ENCODE results near the gene ACTL7A.
A peak's percentile ranks its signal among the peaks of the same experiment; 100 is the strongest.
"Not testable (repeated sequence)": the region's sequence is repeated elsewhere in the genome, so short reads cannot be mapped to it uniquely, and the experiment has no call there.

Gene ACTL7A

DNA sequence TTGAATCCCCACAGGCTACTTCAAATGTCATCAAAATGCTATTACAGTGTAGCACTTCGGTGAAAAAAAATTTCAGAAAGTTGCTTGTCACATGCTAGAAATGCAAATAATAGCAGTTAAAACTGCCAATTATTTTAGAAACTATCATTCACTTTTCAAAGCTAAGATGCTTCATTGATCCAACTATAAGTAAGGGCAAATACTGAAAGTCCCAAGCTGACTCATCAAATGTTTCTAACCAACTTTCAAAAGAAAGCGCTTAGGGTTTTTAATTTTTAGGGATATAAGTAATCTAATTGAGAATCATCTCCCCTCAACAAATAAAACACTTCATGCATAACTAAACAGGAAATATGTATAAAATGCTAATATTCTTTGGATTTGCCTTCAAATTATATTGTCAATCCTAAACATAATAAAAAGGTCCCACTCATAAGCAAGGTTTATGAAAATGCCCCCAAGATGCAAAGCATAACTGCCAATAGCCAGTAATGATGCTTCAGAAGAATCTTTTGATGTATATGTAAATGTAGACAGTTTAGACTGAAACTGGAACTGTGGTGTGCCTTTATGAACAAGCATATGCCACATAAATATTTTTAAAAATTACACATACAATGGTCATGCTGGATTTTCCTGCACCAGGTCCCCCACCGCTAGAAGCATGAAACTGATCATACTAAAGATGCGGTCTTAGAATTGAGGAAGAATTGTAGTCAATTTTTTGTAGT lies 12.2 kb downstream of the ACTL7A start:
- DNase-seq (ENCODE audit: low read depth, low spot score) = no peak
- no peak overlapping the region for H3K27ac ChIP-seq

DNA sequence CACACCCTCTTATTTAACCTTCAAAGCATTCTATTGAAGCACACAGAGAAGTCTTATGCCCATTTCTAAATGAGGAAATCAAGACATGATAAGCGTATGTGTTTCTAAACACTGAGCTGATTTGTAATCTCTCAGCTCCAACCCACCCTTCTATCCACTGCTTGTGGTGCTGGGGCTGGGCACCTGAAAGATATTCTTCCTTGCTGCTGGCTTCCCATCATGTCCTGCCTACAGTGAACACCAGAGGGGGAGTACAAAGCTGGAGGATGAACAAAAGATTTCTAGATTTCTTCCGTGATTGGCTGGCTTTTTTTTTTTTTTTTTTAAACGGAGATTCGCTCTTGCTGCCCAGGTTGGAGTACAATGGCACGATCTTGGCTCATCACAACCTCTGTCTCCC lies 14.4 kb downstream of the ACTL7A start:
- no peak overlapping the region for H3K27ac ChIP-seq
- DNase-seq (ENCODE audit: low read depth, low spot score) = no peak

DNA sequence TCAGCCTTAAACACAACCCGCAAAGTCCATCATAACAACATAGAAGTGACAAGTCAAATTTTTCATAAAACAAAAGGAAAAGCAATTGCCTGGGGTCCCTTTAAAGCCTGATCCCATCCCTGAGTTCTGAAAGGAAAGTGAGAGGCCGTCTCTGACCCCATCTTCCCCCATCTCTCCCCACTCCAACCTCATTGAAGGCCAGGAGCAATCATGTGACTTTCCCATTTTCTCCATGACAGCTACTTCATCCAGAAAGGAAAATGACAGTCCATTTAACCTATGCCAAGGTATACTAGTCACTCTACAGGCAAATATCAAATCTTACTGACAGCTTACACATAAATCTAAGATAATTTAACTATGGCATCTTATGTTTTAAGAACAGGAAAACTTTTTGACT lies 15.5 kb downstream of the ACTL7A start:
- H3K27ac ChIP-seq = no peak overlapping the region
- no peak for DNase-seq (ENCODE audit: low read depth, low spot score)

DNA sequence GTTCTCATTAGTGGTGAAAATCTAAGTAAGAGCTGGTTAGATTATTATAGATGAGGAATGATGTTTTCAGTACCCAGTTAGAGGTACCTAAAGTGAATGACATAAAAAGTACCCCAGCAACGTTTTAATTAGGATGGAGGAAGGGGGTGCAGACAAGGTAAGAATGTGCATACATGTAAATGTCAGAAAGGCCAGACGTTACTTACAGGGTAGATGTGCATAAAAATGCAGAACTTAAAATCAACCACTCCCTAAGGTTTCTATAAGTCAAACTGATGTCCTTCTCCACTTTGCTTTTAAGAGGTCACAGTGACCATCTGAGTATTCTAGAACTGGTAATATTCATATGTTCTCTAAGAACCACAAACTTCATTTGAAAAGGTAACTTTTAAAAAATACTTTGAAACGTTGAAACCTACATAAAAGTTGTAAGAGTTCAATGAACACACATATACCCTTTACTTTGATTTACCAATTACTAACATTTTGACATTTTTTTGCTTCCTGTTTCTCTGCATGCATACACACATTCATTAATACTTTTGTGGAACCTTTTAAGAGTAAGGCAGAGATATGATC lies 18.8 kb downstream of the ACTL7A start:
- H3K27ac ChIP-seq = no peak overlapping the region
- no peak for DNase-seq (ENCODE audit: low read depth, low spot score)

DNA sequence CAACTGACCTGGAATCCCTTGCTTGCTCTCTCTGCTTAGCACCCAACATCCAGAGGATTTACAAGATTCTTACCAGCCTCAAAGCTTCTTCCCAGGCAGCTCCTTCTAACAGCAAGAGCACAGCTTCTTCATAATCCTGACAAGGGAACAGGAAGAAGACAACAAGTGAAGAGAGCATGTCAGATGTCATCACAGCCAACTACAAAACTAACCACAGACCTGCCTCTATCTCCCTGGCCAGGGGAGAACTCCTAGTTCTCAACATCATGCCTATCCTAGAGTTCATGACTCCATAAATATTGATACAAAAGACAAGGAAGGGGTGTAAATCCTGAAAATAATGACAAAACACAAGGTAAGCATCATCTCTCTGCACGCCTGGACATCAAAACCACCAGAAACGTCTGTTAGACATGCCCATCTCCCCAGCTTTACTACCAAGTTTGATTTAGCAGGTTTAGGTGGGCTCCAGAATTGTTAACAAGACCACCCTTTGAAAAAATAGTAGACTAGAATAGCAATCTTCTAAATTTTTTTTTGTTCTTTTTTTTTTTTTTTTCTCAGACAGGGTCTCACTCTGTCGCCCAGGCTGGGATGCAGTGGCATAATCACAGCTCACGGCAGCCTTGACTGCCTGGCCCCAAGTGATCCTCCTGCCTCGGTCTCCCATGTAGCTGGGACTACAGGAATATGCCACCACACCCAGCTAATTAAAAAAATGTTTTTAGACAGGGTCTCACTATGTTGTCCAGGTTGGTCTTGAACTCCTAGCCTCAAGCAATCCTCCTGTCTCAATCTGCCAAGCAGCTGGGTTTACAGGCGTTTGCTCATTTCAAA lies 20.2 kb downstream of the ACTL7A start:
- no peak overlapping the region for H3K27ac ChIP-seq
- no peak for DNase-seq (ENCODE audit: low read depth, low spot score)

DNA sequence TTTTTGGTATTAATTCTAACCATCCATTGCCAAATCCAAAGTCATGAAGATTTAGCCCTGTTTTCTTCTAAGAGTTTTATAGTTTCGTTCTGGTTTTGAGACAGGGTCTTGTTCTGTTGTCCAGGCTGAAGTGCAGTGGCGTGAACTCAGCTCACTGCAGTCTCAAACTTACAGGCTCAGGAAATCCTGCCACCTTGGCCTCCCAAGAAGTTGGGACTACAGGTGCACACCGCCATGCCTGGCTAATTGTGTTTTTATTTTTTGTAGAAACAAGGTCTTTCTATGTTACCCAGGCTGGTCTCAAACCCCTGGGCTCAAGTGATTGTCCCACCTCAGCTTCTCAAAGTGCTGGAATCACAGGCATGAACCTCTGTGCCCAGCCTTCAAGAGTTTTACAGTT lies 21.0 kb downstream of the ACTL7A start:
- DNase-seq (ENCODE audit: low read depth, low spot score) = no peak
- H3K27ac ChIP-seq = no peak overlapping the region

DNA sequence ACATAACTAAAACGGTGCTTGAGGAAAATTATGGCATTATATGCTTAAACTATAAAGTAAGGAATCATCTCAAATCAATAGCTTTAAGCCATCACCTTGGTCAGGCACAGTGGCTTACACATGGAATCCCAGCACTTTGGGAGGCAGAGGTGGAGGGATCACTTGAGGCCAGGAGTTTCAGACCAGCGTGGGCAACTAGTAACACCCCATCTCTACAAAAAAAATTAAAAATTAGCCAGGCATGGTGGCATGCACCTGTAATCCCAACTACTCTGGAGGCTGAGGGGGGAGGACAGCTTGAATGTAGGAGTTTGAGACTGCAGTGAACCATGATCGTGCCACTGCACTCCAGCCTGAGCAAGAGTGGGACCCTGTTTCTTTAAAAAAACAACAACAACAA lies 22.6 kb downstream of the ACTL7A start:
- H3K27ac ChIP-seq = no peak overlapping the region
- no peak for DNase-seq (ENCODE audit: low read depth, low spot score)

DNA sequence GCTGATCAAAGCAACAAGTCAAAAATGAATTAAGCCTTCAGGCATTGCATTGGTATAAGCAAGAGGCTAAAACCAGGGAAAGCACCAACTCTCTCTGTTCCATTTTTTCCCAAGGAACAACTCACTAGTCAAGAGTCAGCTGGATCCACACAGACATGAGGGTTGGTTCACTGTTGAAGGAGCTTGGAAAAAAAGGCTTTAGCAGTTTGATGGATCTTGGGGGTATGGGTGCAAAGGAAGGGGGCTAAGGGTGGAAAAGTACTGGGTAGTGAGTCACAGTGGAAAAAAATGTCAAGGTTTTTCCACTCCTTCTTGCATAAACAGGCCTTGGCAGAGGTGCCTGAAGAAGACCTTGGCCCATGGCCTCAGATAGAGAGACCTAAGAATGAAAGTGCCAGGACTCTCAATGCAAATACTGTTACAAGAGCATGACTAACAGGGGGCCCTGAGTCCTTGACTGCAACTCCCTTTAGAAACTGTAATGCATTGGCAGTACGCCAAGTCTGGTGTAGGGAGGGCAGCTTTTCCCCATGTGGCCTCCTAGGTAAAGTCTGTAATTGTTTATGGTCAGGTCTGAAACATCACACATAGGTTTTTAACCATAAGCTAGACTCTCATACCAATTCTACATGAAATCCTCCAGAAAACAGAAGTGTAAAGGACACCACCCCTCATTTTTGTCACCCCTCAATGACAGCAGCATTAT lies 23.7 kb downstream of the ACTL7A start:
- H3K27ac ChIP-seq = peak overlapping the region; percentile 9
- peak; percentile 53 for DNase-seq (ENCODE audit: low read depth, low spot score)

DNA sequence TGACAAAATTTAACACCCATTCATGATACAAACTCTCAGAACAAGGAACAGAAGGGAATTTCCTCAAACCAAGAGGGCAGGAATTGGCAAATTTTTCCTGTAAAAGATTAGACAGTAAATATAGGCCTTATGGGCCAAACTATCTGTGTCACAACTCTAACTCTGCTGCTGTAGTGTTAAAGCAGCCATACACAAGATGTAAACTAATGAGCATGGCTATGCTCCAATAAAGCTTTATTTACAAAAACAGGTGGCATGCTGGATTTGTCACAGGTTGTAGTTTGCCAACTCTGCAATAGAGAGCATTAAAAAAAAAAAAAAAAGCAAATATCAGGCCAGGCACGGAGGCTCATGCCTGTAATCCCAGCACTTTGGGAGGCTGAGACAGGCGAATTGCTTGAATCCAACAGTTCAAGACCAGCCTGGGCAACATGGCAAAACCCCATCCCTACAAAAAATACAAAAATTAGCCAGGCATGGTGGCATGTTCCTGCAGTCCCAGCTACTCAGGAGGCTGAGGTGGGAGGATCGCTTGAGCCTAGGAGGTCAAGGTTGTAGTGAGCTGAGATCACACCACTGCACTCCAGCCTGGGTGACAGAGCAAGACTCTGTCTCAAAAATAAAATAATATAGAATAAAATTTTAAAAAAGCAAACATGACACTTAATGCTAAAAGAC lies 24.7 kb downstream of the ACTL7A start:
- H3K27ac ChIP-seq = peak overlapping the region; percentile 9
- not testable (repeated sequence) for DNase-seq (ENCODE audit: low read depth, low spot score)

DNA sequence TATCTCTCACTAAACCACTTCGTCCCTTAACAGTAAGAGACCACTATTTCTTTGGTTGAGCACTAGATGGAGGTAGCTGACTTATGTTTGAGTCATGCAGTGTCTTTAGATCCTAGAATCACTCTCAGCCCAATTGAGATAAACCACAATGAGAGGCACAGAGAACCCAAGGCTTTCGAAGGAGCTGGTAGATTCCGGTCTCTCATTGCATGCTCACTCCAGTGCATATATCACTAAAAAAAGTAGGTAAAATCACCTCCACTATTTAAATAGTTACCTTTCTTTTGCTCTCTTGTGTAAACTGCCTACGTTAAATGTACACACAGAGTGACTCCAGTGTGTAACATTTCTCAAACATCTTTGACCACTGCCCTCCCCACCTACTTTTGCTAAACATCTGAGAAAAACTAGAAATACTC lies 27.6 kb downstream of the ACTL7A start:
- DNase-seq (ENCODE audit: low read depth, low spot score) = no peak
- H3K27ac ChIP-seq = no peak overlapping the region

DNA sequence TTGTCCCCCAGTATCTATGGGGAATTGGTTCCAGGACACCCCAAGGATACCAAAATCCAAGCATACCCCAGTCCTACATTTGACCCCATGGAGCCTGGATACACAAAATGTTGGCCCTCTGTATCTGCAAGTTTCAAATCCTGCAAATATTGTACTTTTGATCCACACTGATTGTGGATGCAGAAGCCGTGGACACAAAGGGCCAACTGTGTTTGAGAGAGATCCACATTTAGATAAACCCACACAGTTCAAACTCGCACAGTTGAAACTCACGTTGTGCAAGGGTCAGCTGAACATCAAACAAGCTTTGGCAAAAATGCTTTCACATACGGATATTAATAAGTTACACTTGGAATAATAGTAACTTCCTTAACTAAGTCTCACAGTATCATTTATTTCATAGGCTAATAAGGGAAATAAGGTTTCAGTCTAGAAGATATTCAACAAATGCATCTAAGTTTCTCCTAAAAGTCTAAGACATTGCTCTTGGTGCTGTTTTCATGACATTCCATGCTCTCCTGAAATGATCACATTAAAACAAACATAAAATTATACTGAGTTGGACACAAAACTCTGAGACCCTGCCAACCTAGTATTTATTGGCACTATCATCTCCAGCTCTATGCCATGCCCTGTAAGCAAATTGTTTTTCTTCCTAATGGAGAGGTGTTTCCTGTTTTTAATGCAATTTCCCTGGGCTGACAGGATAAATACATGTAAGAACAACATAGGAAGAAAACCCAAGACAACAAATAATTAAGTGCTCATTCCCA lies 32.3 kb downstream of the ACTL7A start:
- DNase-seq (ENCODE audit: low read depth, low spot score) = no peak
- H3K27ac ChIP-seq = no peak overlapping the region

DNA sequence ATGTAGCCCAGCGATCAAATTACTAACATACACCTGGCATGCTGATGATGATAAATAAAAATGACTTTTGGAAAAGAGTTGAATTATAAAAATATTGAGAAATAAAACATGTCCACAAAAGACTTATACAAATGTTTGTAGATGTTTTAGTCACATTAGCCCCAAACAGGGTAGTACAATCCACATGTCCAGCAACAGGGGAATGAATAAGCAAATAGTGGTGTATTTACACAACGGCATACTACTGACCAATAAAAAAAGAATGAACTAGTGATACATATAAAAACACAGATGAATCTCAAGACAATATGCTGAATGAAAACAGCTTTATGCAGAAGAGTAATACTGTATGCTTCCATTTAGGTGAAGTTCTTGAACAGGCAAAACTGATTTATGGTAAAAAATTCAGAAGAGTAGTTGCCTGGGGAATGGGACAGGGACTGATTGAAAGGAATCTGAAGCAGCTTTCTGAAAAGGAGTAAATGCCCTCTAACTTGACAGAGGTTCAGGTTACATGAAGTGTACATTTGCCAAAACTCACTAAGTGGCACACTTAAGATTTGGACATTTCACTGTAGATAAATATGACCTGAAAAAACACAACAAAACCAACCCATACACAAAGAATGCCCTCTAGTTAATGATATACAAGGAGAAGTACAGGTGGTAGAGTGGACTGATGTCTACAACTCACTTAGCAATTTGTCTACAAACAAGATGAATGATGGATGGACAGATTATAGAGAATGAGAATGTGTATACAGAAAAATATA lies 35.4 kb downstream of the ACTL7A start:
- DNase-seq (ENCODE audit: low read depth, low spot score) = no peak
- H3K27ac ChIP-seq = no peak overlapping the region

DNA sequence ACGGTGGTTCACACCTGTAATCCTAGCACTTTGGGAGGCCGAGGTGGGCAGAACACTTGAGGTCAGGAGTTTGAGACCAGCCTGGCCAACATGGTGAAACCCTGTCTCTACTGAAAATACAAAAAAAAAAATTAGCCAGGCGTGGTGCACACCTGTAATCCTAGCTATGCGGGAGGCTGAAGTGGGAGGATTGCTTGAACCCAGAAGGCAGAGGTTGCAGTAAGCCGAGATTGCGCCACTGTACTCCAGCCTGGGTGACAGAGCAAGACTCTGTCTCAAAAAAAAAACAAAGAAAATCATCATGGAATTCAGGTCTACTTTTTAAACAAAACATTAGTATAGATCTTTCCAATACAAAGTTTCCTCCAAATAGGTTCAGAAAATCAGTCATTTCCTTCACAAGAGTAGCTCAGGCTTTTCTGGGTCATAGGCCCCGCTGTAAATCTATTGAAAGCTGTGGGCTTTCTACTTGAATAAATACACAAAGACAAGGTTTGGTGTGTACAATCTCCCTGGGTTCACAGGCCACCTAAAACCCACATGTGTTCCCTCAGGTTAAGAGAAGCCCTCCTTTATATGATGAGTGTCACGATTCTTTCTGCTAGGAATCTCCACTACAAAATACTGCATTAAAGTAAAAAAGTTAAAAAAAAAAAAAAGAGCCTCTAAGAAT lies 37.1 kb downstream of the ACTL7A start:
- H3K27ac ChIP-seq; DNase-seq (ENCODE audit: low read depth, low spot score): not testable (repeated sequence)

DNA sequence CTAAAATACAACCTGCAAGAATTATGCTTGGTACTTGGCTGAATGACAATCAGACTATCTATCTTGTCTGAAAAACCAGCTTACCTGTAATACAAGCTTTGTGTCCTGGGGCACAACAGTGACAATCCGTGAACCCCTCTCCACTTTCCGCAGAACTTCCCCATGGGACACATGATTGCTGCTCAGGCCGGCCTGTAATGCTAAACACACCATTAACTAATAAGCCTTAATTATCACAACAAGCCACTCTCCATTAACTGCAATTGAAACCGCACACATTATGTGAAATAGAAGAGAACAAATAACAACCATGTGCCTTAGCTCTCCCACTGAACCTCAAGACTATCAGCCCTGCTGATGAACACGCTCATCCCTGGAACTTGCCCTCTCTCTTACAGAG lies 38.1 kb downstream of the ACTL7A start:
- no peak for DNase-seq (ENCODE audit: low read depth, low spot score)
- no peak overlapping the region for H3K27ac ChIP-seq

DNA sequence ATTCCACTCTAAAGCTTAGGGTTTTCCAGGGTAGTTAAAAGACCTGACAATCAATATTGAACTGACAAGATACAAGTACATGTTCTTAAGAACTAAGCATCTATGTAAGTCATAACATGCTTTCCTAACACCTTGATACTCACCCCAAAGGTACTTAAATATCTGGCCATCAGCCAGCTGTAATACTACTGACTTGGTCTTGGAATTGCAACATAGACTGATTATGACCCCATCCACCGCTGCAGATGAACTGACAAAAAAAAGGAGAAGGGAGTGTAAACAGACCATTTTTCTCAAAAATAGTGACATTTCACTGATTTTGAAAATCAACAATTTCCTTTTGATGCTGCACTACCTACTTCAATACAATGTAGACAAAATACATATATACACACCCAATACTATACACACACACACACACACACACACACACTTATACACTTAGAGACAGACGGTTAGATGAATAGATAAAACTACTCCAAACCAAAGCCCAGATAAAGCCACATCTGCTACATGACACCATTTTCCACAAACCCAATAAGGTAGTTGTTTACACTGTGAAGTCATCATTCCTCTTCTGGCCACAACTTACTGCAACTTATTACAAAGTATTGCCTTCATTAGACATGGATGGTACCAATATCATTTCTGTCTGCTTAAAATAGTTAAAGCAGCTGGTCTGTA lies 41.5 kb downstream of the ACTL7A start:
- DNase-seq (ENCODE audit: low read depth, low spot score) = no peak
- H3K27ac ChIP-seq = no peak overlapping the region

DNA sequence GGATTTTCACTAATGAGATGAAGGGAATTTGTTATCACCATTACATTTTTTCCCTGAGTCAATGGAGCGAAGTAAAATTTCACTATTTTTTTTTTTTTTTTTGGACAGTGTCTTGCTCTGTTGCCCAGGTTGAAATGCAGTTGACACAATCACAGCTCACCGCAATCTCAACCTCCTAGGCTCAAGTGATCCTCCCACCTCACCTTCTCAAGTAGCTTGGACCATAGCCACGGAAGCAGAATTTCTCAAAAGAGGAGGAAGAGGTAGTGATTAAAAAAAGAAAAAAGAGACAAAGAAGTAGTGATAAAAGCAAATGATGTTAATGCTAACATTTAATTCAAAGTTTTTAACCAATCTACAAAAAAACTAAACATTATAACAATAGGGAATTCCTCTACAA lies 42.1 kb downstream of the ACTL7A start:
- no peak overlapping the region for H3K27ac ChIP-seq

DNA sequence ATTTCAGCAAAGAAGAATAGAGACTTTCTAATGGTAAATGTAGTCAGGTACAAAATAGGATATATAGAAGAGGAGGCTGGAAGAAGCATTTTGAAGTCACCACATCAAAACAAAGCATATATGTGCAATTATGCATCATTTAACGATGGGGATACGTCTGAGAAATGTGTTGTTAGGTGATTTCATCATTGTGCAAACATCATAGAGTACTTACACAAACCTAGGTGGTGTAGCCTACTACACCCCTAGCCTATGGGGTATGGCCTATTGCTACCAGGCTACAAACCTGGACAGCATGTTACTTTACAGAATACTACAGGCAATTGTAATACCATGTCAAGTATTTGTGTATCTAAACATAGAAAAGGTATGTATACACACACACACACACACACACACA lies 43.4 kb downstream of the ACTL7A start:
- no peak overlapping the region for H3K27ac ChIP-seq
- DNase-seq (ENCODE audit: low read depth, low spot score) = no peak

More for the DNA sequence above, 42.1 kb downstream of the ACTL7A start:
- DNase-seq (ENCODE audit: low read depth, low spot score) = no peak

DNA sequence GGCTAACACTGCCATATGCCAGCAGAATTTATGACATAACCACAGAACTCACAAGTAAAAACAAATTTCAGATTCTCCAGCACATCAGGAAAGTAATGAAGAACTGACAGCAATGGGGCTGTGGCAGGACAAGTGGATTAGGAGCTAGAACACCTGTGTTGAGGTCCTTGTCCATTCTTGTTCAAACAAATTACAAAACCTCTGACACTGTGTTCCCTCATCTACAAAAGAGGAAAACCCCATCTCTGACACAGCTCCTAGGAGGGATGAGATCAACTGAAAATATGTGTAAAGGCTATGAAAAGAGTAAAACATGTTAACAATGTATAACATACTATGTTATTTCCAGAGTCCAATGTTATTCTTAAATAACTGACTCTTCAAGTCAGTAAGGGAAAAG lies 48.3 kb downstream of the ACTL7A start:
- no peak for DNase-seq (ENCODE audit: low read depth, low spot score)
- no peak overlapping the region for H3K27ac ChIP-seq
